GDM1 (cell line): ENCODE data around the gene ANKRD40.
"Not testable (repeated sequence)": the region's sequence is repeated elsewhere in the genome, so short reads cannot be mapped to it uniquely, and the experiment has no call there.

Source experiments
- DNase-seq: peaks from one replicate; lab custom pipeline; 2025; lab: John Stamatoyannopoulos, UW

Gene ANKRD40

DNA sequence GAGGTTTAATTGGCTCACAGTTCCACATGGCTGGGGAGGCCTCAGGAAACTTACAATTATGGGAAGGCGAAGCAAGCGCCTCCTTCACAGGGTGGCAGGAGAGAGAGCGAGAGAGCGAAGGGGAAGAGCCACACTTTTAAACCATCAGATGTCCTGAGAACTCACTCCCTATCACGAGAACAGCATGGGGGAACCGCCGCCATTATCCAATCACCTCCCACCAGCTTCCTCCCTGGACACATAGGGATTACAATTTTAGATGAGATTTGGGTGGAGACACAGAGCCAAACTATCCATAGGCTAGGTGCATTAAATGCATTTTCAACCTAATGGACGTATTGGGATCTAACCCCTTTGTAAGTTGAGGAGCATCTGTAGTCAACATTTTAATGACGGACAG, 4.9 kb upstream of the ANKRD40 start:
- DNase-seq: no peak

DNA sequence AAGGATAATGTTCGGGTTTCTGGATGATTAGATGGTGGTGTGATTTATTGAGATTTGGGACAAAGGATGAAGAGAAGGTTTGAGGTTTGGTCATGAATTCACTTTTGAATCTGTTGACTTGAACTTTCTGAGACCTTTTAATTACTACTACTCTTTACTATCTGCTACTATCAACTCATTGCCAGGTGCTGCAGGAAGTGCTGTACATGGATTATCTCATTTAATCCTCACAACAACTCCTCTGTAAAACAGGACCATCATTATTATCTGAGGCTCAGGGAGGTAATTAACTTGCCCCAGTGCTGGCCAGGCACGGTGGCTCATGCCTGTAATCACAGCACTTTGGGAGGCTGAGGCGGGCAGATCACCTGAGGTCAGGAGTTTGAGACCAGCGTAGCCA, 2.9 kb upstream of the ANKRD40 start:
- no peak for DNase-seq

DNA sequence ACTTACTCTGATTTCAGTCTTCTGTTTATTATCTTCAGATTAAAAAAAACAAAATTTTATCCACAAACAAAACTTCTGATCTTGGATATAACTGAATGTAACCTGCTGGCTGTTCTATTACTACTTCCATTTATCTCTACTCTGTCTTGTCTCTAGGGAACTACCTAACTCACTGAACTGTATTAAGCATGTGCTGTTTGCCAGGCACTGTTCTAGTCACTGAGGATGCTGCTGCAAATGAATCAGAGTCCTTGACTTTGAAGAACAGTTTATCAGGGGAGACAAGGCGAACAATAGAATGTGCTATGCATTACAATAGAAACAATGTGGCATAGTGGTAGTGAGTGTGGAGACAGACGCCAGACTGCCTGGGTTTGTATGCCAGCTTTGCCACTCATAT, 2.3 kb upstream of the ANKRD40 start:
- DNase-seq: no peak

DNA sequence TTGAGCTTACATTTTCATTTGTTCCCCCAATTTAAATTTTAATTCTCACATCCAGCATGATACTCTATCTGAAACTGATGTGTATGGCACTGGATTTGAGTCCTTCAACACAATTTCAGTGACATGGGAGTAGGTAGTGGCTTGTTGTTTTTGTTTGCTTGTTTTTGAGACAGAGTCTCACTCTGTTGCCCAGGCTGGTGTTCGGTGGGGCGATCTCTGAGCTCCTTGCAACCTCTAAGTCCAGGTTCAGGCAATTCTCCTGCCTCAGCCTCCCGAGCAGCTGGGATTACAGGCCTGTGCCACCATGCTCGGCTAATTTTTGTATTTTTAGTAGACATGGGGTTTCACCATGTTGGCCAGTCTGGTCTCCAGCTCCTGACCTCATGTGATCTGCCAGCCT, 1.3 kb upstream of the ANKRD40 start:
- DNase-seq: not testable (repeated sequence)

DNA sequence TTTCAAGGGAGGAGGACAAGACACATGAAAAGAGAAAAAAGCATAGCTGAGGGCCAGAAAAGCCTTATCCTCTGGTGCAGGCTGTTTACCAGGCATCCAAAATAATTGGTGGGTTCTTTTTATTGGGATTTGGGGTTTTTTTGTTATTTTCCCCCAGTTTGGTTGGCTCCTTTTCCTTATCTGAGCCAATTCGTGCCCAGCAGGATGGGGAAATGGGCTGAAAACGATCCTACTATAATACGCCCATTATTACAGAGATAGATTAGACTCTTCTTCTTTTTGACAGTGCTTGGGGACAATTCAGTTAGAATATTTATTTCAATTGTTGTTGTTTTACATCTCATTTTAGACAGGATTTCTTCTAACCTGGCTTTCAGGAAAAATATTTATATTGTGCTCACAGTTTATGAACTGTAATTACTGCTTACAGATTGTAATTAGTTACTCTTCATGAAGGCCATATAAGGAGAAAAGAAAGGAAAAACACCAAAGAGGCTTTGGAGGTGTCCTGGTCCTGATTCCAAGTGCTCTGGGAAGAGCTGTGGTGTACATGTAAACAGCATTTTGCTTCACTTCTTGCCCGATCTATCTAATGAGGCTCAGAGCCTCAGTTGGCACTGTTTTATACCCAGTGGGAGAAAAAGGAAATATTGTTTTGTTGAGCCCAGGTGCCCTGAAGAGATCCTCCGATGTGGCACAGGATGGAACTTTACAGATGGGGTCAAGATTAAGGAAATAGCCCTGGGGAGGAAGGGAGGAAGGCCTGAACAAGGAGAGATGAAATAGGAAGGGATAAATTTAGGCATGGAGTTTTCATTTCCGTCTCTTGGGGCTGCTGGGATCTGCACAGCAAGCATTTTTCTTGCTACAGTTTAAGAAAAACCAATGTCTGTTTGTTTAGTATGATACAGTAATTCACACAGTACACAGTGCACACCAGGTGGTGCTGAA, 611 bp upstream of the ANKRD40 start:
- peak; percentile 21 for DNase-seq

DNA sequence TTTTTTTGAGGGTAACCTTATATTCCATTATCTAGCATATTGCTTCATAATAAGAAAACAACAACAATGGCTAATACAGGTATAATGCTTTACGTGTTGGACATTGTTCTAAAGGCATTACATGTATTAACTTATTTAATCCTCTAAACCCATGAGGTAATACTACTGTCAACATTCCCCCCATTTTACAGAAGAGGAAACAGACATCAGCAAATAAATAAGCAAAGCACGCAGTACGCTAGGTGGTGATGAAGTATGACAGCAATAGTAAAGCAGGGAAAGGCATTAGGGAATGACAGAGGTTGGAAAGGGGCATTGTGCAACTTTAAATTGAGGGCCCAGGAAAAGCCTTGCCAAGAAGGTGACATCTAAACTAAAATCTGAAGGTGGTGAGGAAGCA, 4.6 kb downstream of the ANKRD40 start:
- no peak for DNase-seq

DNA sequence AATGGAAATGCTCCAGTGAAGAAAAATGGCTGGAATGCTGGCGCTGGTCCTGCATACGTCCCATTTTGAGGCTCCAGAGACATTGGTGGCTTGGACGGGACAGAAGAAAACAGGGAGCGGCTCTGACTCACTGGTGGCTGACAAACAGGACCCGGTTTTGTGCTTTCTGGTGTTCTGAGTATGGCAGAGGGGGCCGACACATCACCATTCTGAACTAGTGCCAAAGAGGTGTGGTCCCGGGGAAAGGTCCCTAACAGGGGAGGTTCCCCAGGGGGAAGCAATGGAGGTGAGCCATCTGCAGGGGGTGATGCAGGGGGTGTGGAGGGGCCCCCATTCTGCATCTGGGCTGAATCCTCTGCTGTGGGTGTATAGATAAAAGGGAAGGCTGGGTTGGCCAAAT, 8.3 kb downstream of the ANKRD40 start:
- DNase-seq: no peak

DNA sequence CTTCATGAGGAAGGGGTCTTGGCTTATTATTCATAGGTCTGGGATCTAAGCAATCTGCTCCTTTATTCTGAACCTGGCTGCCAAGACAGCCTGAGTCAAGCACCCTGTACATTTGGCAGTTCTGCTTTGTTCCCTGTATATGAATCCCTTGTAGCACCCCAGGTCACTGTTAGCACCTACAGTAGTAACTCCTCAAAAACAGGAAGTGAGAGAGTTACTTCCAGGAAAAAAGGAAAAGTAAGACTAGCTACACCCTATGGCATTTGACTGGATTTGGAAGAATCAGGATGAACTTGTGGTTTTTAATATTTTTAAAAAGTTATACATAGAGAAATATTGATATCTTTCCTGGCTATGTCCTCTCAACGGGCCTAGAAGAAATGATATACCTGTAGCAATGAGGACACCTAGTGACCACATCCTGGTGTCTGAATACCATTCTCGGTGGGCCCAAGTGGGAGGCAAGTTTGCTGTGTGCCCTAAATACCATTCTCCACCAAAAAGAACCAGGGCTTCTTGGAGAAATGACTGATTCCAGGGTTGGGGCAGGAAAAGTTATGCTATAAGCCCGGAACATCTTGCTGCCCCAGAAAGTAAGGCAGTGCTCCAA, 9.9 kb downstream of the ANKRD40 start:
- no peak for DNase-seq

DNA sequence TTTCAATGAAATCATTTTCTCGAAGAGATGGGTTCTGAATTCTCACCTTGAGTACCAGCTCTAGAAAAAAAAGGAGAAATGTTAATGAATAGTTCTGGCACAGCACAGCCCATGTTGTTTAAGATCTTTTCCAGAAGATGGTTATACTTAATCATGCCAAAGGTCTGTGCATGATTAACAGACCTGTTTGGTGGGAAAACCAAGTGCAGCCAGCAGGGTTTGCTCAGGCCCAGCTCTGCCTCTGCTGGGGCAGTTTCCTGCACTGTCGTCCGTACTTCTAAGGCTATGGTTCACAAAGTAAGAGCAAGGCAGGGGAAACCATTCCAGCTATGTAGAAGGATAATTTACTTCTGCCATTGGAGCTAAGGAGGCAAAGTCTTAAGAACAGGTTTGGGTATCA, 10.7 kb downstream of the ANKRD40 start:
- DNase-seq: no peak

DNA sequence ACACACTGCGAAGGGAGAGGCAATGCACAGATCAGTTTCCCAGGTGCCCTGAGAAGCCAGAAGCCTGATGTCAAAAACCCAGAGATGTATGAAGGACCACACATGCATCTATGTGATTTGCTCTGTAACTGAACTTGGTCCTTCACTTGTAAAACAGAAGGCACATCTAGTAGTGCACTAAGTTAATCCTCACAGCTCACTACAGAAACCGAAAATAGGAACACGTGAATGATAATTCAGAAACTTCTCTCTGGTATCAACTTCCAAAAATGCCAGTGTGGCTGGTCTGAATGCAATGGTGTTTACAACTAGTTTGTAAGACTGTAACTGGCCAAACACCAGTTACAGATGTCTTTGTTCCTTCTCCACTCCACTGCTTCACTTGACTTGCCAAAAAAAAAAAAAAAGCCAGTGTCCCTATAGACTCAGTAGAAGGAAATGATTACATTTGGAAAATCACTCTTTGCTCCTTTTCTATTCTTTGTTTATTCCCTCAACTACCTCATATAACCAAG, 11.3 kb downstream of the ANKRD40 start:
- no peak for DNase-seq

DNA sequence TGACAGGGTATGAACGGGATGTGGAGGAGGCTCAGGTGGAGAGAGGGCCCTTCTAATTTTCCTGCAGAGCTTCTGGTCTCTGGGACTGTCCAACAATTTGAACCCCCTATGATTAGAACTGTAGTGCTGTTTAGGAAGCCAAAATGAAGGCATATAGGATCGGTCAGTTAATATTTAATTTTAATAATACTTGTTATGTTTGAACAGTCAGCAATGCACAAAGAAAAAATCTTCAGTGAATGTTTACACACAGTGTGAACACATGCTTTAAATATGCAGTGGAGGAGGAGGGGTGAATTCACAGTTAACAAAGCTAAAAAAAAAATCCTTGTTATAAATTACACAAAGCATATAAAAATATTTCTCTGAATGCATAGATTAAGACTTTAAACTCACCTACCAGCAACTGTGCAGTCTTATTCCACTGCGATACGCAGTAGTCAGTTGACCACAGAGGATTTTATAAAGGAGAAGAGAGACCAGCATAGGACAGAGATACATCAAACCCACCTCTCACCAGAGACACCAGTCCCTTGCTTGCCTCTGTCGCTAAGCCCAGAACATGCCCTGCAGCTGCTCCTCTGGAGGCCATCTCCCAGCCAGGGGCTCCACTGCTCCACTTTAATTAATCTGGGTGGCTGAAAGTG, 14.6 kb downstream of the ANKRD40 start:
- DNase-seq: no peak

DNA sequence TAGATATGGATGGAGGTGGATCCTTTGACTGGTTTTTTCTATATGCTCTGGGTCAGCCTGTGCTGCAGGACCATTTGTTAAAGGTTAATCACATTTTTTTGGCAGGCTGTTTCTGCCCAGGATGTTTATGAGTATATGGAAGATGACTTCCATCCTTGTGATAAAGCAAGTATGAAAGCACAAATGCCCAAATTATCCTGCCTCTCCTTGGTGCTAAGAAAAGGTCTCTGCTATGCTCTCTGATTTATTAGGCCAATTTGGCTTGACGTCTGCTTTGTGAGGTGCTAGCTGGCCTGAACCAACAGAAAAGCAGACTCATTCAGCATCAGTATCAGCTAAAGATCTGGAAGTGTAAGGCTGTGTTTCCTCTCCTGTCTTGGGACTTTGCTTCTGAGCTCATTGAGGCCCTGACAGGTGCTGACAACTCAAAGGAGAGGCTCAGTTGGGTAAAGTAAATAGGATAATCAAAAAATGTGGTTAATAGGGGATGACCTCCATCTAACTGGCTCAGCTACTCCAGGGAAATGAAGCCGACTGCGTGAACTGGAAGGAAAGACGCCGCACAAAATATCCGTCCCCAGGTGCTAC, 15.2 kb downstream of the ANKRD40 start:
- DNase-seq: no peak

DNA sequence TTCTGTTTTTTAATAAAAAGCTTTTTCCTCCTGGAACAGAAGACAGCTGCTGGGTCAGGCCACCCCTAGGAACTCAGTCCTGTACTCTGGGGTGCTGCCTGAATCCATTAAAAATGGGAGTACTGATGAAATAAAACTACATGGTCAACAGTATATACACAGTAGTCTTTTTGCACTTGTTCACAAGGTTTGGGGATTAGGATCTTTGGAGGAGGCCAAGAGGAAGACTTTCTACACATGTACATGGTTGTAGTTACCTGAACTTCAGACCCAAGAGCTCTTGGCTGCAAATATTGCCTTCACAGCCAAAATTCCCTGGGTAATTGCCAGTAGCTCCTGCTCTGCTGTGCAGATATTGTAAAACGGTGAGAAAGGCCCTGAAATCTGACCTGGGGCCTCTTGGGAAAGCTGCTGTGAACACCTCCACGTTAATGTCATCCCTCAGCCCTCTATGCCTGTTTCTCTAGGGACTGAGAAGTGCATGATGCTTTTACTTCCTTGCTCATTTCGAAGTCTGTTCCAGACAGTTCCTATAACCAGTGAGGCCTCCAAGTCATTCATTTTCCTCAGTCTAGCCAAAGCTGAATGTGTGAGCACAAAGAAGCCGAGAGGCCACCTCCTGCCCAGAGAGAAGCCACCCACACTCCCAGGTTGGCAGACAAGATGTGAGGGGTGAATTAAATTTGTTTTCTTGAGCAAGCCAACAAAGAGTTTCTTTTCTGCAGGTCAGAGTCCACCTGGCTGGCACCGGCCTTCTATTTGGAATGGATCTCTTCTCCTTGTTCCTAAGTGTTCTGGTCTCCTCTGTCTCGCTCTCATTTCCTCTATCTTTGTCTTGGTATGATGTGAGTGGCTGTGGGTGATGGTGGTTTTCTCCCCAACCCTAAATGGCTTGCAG, 15.9 kb downstream of the ANKRD40 start:
- DNase-seq: no peak

DNA sequence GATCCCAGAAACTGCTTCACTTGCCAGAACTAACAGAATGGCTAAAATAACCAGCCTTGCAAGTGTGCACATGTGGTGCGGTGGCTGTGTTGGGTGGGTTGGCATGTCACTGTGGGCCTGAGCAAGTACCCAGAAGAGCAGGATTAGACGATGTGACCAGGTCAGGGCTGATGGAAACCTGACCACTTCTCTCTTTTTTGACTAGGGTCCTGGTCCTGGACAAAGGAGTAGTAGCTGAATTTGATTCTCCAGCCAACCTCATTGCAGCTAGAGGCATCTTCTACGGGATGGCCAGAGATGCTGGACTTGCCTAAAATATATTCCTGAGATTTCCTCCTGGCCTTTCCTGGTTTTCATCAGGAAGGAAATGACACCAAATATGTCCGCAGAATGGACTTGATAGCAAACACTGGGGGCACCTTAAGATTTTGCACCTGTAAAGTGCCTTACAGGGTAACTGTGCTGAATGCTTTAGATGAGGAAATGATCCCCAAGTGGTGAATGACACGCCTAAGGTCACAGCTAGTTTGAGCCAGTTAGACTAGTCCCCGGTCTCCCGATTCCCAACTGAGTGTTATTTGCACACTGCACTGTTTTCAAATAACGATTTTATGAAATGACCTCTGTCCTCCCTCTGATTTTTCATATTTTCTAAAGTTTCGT, 16.7 kb downstream of the ANKRD40 start:
- no peak for DNase-seq

DNA sequence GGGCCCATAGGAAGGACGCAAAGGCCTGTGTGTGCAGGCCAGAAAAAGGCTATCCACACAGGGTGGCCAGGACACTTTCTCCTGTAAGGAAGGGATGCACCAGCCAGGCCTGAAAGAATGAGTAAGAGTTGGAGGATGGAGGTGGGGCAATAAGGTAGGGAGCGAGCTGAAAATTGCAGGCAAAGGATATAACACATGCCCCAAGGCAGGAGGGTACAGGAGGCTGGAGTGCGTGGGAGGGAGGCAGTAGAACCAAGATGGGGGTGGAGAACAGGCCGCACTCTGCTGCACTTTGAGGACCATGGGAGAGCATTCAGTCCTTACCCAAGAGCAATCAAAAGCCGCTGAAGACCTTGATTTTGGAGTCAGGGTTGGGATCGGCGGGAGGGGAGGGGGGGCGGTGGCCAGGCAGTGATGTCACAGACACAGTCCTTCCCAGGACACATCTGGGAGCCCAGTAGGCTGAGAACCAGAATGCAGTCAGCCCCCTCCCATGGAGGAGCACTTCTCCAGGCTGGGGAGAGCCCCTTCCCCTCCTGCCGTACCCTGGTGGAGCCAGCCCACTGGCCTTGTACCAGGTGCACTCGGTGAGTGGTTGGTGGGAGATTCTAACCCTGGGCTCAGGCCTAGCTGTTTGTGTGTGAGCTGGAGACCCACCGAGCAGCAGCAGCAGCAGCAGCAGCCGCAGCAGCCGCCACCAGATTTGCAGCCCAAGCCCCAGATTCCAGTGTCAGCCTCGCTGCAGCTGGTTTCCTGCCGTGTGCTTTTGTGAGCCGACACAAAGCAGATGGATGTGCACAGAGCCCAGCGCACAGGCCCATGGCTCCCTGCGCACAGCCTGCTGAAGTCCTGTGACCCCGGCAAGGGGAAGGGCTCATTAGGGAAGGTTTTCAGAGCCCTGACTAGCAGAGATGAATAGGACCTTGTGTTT, 17.5 kb downstream of the ANKRD40 start:
- DNase-seq: no peak

DNA sequence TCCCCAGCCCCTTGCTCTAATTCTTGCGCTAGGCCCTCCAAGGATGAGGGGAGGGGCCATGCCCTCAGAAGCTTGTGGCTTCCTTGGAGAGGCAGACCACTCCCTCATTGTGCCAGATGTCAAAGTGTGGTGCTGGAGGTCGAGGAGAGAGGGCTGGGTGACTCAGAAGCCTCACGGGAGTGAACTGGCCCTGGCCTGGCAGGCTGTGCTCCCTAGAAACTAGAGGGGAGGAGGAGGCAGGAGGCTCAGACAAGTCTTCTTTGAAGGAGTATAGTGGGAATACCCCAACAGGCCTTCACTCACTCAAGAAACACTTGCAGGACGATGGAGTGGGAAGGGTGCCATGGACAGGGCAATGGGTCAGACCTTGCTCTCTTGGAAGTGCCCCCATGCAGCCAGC, 18.5 kb downstream of the ANKRD40 start:
- no peak for DNase-seq

DNA sequence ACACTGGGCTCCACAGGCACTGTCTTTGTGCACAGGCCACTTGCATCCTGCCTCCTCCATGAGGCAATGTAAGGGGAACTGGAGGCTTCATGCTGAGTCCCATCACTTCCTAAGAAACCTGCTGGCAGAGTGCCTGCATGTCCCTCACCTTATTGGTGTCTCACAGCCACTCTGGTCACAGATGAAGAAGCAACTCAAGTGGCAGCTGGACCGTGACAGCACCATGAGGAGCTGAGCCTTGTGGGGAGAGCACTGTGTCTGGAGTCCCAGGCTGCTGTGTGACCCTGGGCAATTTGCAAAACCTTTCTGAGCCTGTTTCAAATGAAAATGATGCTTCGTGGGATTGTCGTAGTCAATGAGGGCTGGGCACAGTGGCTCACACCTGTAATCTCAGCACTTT, 19.5 kb downstream of the ANKRD40 start:
- no peak for DNase-seq

DNA sequence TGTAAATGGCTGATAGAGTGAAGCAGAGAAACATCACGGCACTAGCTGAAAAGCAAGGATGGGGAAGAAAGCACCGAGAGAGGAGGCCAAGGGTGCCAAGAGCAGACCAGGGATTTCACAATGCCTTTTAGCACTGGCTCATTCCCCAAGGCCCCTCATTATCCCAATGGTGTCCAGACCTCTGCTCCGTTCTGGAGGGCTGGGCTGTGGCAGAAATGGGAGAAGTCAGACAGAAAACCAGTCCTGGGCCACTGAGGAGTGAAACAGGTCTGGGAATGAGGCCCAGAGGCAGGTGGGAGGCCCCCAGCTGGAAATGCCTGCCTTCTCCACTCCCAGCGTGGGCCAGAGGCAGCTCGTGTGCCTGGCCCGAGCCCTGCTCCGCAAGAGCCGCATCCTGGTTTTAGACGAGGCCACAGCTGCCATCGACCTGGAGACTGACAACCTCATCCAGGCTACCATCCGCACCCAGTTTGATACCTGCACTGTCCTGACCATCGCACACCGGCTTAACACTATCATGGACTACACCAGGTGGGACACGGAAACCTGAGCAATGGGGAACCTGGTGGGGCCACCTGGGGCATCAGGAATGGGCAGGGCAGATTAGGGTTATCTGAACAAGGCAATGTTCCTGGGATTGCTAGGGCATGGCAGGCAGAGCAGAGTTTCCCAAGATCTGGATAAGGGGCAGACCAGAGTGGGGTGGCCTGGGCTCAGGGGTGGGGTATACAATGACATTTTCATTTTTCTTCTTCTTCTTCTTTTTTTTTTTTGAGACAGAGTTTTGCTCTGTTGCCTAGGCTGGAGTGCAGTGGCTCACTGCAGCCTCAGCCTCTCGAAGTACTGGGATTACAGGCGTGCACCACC, 20.3 kb downstream of the ANKRD40 start:
- DNase-seq: no peak
